Transverse colon (tissue), 4 donors: ENCODE results near the gene AQR.

Experiments used
- POLR2A ChIP-seq: fragments of 450-650 bp; IDR thresholded peaks from one replicate; pipeline ENCODE4 v1.6.1; 2016; ENCODE audit warnings: antibody characterized with exemption, mild to moderate bottlenecking, moderate library complexity
- POLR2AphosphoS5 ChIP-seq, 3 donors: sonication (generic); formaldehyde crosslinking; IDR thresholded peaks; one replicate each; pipeline ENCODE4 v1.6.1; 2016; ENCODE audit warnings: antibody characterized with exemption in 3 of 3
- TF ChIP-seq, protein P1 (sequence below), 5 experiments: fragments of 200-600 bp in 3 of 5; fragments of 450-650 bp in 2 of 5; sonication (generic) in 3 of 5; IDR thresholded peaks; 1 replicate in 2 of 5; 2 replicates in 3 of 5; pipeline ENCODE4 v1.5.1; 2016 to 2017; ENCODE audit warnings: antibody characterized with exemption in 5 of 5, inconsistent platforms in 3 of 5, mild to moderate bottlenecking in 2 of 5, moderate library complexity in 1 of 5

DNA sequence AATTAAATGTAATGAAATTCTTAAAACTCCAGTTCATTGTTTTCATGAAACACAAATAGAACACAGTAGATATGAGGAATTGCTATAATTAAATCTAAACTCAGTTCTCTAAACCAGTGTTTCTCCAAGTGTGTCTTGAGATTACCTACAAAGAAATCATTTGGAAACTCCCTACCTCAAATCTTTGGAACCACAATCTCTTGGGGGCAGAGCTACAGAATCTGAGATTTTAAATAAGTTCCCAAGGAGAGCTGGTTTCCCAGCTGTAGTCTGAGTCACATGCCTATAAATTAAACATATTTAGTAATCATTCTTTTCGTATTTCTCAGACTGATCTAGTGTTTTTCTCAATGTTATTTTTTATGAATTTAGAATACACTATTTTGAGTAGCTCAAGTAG, 157.2 kb downstream of the AQR start:
- no peak for TF ChIP-seq POLR2A
- TF ChIP-seq, protein P1, sequence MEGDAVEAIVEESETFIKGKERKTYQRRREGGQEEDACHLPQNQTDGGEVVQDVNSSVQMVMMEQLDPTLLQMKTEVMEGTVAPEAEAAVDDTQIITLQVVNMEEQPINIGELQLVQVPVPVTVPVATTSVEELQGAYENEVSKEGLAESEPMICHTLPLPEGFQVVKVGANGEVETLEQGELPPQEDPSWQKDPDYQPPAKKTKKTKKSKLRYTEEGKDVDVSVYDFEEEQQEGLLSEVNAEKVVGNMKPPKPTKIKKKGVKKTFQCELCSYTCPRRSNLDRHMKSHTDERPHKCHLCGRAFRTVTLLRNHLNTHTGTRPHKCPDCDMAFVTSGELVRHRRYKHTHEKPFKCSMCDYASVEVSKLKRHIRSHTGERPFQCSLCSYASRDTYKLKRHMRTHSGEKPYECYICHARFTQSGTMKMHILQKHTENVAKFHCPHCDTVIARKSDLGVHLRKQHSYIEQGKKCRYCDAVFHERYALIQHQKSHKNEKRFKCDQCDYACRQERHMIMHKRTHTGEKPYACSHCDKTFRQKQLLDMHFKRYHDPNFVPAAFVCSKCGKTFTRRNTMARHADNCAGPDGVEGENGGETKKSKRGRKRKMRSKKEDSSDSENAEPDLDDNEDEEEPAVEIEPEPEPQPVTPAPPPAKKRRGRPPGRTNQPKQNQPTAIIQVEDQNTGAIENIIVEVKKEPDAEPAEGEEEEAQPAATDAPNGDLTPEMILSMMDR (IDR thresholded peaks at IDR 0.05), result no peak
- no peak for TF ChIP-seq POLR2AphosphoS5 (IDR thresholded peaks at IDR 0.05)
